ENCODE measurements around the gene S100A3. TPM values are rescaled to one million over a fixed set of nuclear protein-coding genes. Genes with fewer than 3 reads are reported as not detected.

Gene S100A3
- polyA plus RNA-seq, 1 of the 3 experiments (the other 2 are of a cell fraction), result 11.8 TPM

DNA sequence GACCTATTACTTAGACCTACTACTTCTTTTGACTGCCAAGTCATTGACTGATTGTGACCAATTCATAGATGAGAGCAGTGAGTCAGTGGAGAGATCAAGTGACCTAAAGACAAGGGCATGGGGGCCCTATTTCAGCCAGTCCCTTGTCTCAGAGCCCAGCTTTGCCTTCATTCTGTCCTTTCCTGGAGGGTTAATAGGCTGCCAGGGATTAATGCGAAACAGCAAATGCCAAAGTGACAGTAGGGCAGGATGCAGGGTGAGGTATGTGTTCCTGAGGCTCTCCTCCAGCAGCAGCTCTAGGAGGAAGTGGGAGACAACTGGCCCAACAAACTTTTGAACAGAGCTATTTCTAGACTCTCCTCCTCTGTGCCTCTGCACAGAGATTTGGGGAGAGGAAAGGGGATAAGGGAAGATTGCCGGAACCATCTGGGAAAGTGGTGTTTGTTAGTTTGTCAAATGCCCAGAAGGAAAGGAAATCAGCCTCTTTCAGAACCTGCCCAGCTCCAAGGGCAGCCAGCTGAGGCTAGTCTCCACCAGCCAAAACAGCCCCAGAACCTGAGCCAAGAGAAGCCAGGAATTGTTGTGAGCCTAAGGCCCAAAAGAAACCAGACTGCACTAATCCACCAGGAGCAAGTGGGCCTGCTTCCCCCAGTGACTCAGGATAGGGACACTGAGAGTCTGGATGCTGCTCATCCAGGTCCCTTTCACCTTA lies 4.9 kb upstream of the S100A3 start:
- TF ChIP-seq NFIC (IDR thresholded peaks at IDR 0.05; ENCODE audit: borderline replicate concordance) (no peak), USF2 (IDR thresholded peaks at IDR 0.05; ENCODE audit: borderline replicate concordance, low read depth, low read length) (no peak), YY1 (IDR thresholded peaks at IDR 0.05; ENCODE audit: low read depth) (no peak), GATA2 (CRISPR knock-in tag; IDR thresholded peaks at IDR 0.05) (no peak), GABPA (IDR thresholded peaks at IDR 0.05; ENCODE audit: low read depth) (no peak), JUND (IDR thresholded peaks at IDR 0.05) (no peak), POLR2AphosphoS5 (IDR thresholded peaks at IDR 0.05; ENCODE audit: low read depth, low read length) (no peak), CHD2 (IDR thresholded peaks at IDR 0.05; ENCODE audit: low read length, partially characterized antibody) (no peak), FOSL2 (IDR thresholded peaks at IDR 0.05; ENCODE audit: borderline replicate concordance, low read depth) (no peak; the same call in 1 of the 2 replicates), EP300 (IDR thresholded peaks at IDR 0.05; ENCODE audit: borderline replicate concordance in 1 of 2, low read depth in 1 of 2, low read length in 1 of 2) (no peak), RCOR1 (IDR thresholded peaks at IDR 0.05; ENCODE audit: low read length) (no peak), EZH2phosphoT487 (IDR thresholded peaks at IDR 0.05; ENCODE audit: borderline replicate concordance, low read depth) (no peak), TAF1 (IDR thresholded peaks at IDR 0.05; ENCODE audit: borderline replicate concordance, low read depth, low read length) (no peak), RFX5 (IDR thresholded peaks at IDR 0.05; ENCODE audit: low read length) (no peak), SMC3 (IDR thresholded peaks at IDR 0.05; ENCODE audit: low read depth, low read length) (no peak)
- TF ChIP-seq, protein P1, sequence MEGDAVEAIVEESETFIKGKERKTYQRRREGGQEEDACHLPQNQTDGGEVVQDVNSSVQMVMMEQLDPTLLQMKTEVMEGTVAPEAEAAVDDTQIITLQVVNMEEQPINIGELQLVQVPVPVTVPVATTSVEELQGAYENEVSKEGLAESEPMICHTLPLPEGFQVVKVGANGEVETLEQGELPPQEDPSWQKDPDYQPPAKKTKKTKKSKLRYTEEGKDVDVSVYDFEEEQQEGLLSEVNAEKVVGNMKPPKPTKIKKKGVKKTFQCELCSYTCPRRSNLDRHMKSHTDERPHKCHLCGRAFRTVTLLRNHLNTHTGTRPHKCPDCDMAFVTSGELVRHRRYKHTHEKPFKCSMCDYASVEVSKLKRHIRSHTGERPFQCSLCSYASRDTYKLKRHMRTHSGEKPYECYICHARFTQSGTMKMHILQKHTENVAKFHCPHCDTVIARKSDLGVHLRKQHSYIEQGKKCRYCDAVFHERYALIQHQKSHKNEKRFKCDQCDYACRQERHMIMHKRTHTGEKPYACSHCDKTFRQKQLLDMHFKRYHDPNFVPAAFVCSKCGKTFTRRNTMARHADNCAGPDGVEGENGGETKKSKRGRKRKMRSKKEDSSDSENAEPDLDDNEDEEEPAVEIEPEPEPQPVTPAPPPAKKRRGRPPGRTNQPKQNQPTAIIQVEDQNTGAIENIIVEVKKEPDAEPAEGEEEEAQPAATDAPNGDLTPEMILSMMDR (IDR thresholded peaks at IDR 0.05), result no peak
- H4K20me1 ChIP-seq (ENCODE audit: insufficient read depth), result no peaks in the 10 kb centered on the region
- H3K4me1 ChIP-seq (ENCODE audit: control insufficient read depth in 1 of 2, insufficient read depth in 2 of 2, low read depth in 1 of 2, low read length in 1 of 2), result peaks cover 21 to 22% of the 10 kb centered on the region in 2 experiments; a peak in 3 of 4 replicates
- no peaks in the 10 kb centered on the region for H3K9me2 ChIP-seq
- ChIA-PET CTCF (interaction anchor here (0.7 to 11.8 kb wide), 6 partner anchors 8 to 59 kb away, joined by 3 to 62 read pairs (median 9); no protein-coding TSS in a partner anchor), POLR2A (no interaction called here)
- H3K27me3 ChIP-seq (ENCODE audit: insufficient read depth), result no peaks in the 10 kb centered on the region
- WGBS (ENCODE audit: low lambda C conversion rate), result 71% methylated on average over 2 of the region's 2 CpGs
- no peak overlapping the region for H3K4me3 ChIP-seq (ENCODE audit: low read depth in 2 of 2, low read length in 1 of 2)
- H3K27ac ChIP-seq (ENCODE audit: low read depth in 2 of 2, low read length in 1 of 2), result peak overlapping the region; percentile 55 to 71
- H3K4me2 ChIP-seq, result 0 out of 2 replicates have a peak overlapping the region, but pooled peaks have one; percentile 13
- no peaks in the 10 kb centered on the region for H3K9me3 ChIP-seq
- H2AFZ ChIP-seq (ENCODE audit: low read depth), result peak overlapping the region; percentile 50; the same call in 1 of the 2 replicates
- no peak overlapping the region for H3K9ac ChIP-seq
- H3K79me2 ChIP-seq (ENCODE audit: insufficient read depth), result no peaks in the 10 kb centered on the region
- H3K36me3 ChIP-seq (replicated peaks in 1 of 2; ENCODE audit: control insufficient read depth in 1 of 2, insufficient read depth in 2 of 2, low read length in 1 of 2), result no peaks in the 10 kb centered on the region
- no peaks in the 10 kb centered on the region for H3F3A ChIP-seq (replicated peaks; ENCODE audit: insufficient read depth)
- DNase-seq, result no peak
